GM19395 (cell line): ENCODE results near the gene EVI5L.

Experiments used
- ATAC-seq: cut with Tn5 transposase; IDR thresholded peaks from one replicate; pipeline ENCODE4 v1.9.1; 2021; ENCODE audit warnings: mild to moderate bottlenecking, moderate library complexity; ENCODE audit not compliant: unreplicated experiment

EVI5L gene

DNA sequence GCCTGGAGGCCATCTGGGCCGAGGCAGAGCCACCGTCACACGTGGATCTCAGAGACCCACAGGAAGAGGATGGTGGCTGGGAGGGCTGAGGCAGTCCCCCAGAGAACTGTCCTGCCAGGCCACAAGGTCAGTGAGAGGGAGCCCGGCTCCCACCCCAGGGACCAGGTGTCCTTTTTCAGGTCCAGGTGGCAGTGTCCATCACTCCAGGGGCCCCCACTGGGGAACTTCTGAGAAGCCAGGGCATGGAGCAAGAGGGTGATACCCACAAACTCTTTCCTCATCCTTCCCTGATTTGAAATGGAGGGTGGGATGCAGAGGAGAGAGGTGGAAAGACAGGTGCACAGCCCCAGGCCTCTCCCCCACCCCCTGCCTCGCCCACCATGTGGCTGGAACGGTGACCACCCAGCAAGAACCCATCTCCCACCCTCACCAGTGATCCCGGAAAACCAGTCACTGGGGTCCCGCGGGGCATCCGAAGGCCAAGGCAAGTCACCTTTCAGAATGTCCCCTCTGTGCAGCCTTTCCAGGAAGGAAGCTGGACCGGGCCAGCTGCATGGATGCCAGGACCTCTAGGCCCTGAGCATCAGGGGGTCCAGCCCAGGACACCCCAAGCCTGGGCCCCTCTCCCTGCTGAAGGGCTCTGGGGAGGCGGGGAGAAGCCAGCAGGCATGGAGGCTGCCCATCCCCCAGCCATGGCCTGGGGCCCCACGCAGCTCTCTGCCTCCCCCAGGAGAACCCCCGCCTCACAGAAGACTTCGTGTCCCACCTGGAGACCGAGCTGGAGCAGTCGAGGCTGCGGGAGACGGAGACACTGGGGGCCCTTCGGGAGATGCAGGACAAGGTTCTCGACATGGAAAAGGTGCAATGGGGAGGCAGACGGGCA lies 30.1 kb downstream of the EVI5L start:
- ATAC-seq = no peak

DNA sequence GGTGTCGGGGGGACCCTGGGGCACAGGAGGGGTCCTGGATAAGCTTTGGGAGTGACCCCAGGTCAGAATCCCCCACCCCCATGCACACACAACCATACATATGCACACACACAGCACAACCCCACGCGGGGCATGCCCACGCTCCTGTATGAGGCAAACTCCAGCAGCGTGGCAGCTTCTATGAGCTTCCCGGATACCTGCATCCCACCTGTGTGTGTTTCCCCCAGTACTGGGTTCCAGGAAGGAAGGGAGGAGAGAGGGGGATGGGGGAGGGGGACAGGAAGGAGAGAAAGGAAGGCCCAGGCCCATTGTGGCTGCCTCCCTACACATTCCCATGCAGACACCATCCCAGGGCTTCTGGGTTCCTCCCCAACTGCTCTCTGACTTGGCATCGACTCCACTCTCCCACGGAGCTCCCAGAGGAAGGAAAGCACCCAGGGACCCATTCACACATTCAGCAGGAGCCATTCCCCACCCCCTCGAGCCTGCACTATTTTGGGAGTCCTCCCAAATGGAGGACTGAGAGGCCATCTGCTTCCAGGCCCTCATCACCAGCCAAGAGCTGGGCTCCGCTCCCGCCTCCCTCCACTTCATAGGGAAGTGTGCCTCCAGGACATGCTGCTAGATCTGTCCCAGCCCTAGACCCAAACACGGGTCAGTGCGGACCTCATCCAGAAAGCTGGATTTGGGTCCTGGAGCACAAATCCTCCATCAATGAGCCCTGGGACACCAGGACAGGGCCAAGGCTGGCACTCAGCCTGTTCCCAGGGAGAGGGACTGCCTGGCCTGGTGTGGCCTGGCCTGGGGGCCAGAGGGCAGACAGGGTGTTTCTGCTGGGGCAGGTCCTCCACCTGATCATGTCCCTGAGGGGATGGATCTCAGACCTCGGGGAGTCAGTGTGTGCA lies 30.9 kb downstream of the EVI5L start:
- no peak for ATAC-seq

DNA sequence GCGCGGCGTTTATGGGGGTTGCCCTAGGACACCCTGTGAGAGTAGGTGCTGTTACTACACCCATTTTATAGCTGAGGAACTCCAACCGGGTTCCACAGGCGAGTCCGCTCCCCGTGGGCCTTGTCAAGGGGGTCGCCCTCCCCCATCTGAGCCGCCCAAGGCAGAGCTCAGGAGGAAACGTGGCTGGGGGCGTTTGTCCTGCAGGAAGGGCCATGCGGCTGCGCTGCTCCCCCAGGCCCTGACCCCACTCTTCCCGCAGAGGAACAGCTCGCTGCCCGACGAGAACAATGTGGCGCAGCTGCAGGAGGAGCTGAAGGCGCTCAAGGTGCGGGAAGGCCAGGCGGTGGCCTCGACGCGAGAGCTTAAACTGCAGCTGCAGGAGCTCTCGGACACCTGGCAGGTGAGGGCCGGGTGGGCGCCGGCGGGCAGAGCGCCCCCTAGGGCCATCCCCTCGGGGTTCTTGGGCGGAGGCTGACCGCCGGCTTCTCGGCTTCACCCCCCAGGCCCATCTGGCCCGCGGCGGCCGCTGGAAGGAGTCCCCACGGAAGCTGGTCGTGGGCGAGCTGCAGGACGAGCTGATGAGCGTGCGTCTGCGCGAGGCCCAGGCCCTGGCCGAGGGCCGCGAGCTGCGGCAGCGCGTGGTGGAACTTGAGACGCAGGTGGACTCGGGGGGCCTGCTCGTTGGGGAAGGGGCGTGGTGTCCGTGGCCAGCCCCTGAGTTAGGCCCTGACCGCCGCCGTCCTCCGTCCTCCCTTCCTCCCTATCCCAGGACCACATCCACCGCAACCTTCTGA lies 31.8 kb downstream of the EVI5L start:
- ATAC-seq = no peak

DNA sequence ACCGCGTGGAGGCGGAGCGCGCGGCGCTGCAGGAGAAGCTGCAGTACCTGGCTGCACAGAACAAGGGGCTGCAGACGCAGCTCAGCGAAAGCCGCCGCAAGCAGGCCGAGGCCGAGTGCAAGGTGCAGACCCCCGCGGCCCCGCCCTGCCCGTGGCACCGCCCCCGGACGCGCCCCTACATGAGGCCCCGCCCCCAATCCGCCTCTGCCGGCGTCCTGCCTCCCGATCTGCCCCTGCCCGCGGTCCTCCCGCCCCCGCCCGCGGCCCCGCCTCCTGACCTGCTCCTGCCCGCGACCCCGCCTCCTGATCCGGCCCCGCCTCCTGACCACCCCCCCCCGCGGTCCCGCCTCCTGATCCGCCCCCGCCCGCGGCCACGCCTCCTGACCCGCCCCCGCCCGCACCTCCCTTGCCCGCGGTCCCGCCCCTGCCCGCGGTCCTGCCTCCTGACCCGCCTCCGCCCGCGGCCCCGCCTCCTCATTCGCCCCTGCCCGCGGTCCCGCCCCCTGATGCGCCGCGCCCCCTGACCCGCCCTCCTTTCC lies 32.5 kb downstream of the EVI5L start:
- no peak for ATAC-seq

DNA sequence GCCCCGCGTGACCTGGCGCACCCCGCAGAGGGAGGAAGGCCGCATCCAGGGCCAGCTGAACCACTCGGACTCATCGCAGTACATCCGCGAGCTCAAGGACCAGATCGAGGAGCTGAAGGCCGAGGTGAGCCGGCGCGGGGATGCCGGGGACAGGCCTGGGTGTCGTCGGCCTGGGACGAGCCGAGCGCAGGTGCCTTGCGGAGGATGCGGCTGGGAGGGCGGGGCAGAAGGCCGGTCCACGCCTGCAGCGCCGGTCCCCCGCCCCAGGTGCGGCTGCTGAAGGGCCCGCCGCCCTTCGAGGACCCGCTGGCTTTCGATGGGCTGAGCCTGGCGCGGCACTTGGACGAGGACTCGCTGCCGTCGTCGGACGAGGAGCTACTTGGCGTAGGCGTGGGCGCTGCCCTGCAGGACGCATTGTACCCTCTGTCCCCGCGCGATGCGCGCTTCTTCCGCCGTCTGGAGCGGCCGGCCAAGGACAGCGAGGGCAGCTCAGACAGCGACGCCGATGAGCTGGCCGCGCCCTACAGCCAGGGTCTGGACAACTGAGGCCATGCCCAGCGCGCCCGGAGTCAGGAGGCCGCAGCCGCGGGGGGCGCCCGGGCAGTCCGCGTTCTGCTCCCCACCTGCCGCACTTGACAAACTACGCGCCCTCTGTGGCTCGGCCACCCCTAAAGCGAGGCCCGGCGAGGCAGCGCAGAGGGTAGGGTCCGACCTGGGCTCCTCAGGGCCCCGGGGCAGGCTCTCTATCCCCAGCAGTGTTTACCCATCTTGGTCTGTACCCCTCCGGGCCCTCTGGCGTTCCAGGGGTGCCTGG lies 33.3 kb downstream of the EVI5L start:
- ATAC-seq = no peak

DNA sequence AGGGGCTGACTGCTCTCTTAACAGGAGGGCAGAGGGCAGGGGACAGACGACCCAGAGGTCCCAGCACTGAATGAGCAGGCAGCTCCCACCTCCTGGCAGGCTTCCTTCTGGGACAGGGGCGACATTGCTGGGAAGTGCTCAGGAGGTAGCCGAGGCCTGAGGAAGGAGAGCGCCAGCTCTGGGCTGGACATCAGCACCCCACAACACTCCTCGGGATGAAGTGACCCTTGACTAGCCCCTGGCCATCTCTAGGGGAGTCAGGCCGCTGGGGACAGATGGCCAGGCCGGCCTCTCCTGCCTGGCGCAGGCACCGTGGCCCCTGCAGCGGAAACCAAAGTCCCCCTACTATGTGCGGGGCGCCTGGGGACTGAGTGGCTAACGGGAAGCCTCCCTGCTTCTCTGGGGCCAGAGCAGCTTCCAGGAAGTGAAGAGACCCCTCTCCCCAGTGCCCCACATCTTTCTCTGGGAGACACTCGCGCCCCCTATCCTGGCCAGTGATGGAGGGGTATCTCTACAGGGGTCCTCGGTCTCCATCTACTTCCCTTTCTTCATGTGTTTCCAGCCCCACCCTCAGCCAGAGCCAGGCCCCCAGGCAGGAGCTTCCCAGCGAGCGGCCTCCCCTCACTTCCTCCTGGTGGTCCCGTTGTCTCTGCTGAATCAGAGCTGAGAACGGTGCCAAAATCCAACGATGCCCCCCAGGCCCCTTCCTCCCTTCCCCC lies 34.1 kb downstream of the EVI5L start:
- ATAC-seq = no peak

DNA sequence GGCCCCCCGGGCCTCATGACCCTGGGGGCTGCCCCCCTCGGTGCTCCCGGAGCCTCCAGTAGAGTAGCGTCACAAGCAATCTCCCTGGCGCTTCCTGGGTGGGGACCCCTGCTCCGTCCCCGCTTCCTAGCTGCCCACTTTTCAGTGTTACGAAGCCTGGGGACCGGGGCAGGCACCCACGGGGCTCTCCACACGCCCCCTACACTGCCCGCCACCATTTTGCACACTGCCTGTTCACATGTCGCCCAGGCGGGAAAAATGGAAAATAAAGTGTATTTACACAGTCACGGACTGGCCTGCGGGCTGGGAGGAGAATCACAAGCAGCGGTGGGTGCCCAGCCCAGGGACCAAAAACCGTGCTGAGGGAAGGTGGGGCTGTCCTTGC lies 34.7 kb downstream of the EVI5L start:
- ATAC-seq = no peak

DNA sequence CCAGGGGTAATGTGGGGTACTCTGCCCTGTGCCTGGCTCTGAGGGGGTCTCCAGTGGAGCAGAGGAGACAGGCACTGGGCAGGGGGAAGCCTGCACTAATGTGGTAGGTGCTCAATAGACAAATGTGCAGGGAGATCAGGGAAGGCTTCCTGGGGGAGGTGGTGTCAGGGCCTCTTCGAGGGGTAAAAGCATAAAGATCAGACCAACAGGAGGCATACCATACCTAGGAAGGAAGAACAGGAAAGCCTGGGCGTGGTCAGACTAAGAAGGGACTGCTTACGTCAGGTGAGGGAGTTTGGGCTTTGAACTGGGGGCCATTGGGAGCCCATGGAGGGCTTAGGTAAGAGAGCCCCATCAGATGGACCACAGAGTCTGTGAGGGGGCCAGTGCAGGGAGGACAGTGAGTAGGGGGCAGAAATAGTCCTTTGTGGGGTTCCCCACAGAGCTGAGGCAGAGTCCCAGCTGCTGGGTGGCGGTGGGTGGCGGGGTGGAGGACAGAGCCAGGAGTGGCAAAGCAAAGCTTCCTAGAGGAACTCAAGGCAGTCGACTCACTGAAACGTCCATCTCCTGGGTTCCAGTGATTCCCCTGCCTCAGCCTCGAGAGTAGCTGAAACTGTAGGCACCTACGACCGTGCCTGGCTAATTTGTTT lies 35.4 kb downstream of the EVI5L start:
- ATAC-seq = no peak

DNA sequence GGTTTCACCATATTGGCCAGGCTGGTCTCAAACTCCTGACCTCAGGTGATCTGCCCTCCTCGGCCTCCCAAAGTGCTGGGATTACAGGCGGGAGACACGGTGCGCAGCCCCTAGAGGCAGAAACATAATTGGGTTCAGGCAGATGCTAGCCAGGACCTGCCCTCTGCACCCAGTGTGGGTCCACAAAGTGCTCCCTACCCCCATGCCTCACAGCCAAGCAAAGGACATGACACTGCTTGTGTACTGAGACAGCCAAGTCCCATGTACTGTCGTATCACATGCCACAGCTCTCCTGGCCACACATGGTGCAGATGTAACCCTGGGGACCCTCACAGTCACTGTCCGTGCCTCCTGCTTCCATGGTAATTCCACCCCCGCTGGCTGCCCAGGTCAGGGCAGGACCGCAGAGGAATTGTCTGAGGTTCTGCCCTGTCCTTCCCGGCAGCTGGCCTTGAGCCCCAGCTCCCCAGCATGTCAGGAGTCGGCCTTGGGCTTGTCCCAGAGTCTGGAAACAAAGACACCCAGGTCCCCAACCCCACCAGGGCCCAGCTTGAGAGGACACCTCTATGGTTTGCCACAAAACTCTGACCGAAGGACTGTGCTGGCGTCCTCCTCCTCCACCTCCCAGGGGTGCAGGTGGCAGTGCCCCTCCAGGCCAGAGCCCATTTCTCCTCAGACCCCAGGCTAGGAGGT lies 36.5 kb downstream of the EVI5L start:
- ATAC-seq = no peak

DNA sequence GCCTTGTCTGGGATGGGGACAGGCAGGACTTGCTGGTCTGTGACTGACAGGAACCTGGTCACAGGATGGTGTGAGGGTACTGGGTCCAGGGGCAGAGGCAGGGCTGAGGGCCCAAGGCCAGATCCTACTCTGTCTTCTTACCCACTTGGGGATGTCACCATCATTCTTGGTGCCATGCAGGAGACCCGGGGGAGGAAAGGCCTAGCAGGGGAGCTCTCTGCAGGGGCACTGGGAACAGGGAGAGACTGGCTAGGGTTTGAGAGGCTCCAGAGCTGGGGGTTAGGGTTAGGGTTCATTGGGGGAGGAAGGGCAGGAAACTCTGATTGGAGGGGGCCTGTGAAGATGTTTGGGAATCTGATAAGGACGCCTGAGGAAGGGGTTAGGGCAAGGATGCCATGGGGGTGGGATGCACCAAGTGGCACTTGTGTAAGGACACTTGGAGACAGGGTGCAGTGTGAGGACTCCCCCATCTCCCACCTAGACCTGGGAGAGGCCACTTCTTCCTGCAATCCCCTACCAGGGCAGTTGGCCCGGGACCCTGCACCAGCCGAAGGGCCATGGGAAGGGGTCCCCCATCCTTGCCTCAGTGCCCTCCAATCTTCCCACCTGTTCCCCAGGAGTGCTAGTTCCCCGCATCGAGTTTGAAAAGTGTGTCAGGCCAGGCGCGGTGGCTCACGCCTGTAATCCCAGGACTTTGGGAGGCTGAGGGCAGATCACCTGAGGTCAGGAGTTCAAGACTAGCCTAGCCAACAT lies 37.2 kb downstream of the EVI5L start:
- no peak for ATAC-seq

DNA sequence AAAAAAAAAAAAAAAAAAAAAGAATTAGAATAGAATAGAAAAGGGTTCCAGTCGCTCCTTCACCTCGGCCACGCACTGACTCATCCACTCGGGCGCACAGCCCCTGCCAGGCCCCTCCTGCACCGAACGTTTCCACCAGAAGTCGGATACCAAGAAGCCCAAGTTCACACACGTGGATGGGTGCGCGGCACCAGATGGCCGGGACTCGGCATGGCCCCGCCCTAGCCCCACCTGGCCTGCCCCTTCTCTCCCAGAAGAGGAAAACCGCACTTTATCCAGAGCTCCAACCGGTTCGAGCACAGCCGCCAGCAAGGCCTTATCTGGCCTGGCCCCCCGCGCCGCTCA lies 38.3 kb downstream of the EVI5L start:
- no peak for ATAC-seq

DNA sequence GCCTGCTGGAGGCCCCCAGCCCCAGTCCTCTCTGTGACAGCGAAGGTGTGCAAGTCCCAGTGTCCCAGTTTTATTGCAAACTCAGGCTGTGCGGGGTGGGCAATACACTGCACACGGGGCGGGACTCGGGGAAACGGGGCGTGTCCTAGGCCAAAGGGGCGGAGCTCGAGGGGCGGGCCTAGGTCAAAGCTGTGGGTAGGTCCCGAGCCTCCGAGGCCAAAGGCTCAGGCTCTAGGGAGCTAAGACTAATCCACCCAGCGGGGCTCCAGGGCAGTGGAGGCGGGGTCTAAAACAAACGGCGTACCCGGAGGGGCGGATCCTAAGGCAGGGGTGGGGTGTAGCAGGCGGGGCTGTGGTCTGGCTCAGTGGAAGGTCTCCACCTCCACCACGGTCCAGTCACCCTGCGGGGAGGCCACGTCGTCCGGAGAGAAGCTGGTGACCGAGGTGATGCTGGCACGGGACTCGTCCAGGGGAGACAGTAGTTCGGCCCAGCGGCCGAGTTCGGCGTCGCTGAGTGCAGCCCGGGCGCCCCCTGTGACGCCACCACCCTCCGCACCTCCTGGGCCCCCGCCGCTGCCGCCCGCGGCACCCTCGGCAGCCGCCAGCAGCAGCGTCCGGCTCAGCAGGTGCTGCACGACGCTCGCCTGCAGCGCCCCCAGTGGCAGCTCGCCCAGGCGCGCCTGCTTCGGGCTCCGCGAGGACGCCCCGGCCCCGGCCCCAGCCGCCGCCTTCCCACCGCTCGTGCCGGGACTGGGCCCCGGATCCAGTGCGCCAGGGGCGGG lies 38.8 kb downstream of the EVI5L start:
- peak; percentile 67 for ATAC-seq

DNA sequence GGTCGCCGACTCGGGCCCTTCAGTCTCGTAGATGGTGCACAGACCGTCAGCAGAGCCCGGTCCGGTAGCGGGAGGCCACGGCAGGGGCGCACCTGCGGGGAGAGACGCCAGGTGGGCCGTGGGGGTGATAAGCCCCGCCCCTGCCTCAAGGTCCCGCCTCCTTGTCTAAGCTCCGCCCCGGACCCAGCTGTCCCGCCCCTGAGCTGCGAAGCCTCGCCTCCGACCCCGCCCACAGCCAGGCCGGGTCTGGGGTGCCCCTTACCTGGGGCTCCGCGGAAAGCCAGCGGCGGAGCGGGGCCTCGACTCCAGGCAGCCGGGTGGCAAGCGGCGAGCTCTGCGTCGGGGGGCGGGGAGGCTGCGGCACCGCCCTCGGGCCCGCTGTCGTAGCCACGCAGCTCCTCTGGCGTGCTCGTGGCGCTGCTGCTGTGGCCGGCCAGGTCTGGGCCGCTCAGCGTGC lies 39.5 kb downstream of the EVI5L start:
- ATAC-seq = peak; percentile 51

DNA sequence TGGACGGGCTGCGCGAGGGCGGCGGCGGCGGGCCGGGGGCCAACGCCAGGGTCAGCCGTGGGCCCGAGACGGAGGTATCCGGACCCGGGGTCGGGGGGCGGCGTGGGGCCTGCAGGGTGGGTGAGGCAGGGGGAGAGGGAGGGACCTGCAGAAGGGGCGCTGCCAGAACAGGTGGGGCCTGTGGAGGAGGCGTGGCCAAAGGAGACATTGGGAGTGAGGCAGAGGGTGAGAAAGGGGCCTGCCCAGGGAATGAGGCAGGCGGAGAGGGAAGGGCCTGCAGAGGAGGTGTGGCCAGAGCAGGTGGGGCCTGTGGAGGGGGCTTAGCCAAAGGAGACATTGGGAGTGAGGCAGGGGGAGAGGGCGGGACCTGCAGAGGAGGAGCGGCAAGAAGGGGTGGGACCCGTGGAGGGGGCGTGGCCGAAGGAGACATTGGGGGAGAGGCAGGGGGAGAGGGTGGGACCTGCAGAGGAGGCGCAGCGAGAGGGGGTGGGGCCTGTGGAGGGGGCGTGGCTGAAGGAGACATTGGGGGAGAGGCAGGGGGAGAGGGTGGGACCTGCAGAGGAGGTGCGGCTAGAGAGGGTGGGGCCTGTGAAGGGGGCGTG lies 40.0 kb downstream of the EVI5L start:
- ATAC-seq = no peak

DNA sequence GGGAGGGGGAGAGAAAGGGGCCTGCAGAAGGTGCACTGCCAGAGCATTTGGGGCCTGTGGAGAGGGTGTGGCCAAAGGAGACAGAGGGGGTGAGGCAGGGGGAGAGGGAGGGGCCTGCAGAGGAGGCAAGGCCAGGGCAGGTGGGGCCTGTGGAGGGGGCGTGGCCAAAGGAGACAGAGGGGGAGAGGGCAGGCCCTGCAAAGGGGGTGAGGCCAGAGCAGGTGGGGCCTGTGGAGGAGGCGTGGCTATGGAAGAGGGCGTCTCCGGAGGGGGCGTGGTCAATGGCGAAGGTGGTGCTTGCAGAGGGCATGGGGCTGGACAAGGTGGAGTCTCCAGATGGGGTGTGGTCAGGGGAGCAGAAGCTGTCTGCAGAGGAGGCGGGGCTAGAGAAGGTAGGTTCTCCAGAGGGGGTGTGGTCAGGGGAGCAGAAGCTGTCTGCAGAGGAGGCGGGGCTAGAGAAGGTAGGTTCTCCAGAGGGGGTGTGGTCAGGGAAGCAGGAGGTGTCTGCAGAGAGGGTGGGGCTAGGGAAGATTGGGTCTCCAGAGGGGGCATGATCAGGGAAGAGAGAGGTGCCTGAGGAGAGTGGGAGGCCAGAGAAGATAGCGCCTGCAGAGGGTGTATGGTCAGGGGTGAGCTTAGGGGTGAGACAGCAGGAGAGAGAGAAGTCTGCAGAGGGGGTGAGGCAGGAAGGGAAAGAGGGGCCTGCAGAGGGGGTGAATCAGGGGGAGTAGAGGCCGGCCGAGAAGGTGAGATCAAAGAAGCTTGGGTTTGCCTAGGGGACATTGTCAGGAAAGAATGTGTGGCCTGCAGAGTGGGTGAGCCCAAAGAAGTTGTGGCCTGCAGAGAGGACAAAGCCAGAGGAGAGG lies 40.8 kb downstream of the EVI5L start:
- no peak for ATAC-seq
